ENCODE results near the gene CLDN22. TPM values are rescaled to one million over a fixed set of nuclear protein-coding genes. Genes with fewer than 3 reads are reported as not detected.

The CLDN22 gene
- total and polyA plus RNA-seq, 9 of the 15 experiments (the other 6 are each of a cell fraction or from before 2014, with no cell fraction given) = 0.21 TPM; not detected in 8

DNA sequence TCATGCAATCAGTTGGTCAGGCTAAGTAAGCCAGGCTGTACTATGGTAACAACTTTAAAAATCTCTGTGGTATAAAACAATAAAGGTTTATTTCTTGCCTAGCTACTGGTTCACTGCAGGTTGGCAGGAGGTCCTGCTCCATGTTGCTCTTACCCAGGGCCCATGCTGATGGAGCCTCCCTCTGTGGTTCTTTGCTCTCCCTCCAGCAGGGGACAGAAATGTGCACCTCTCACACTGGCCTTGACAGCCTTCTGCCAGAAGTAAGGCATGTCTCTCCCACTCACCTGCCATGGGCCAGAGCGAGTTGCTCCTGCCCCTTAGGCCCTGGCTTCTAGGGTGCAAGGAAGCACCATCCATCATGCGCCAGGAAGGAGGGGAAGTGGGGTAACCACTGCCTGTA is 31.1 kb downstream of the CLDN22 start:
- no peaks in the 10 kb centered on the region for H3K9me1 ChIP-seq (ENCODE audit: control insufficient read depth, insufficient read depth, low read length)
- POLR2A ChIA-PET = interaction anchor here (0.7 kb wide), 1 partner anchor 315 kb away, joined by 3 read pairs; no protein-coding TSS in a partner anchor
- no peak overlapping the region for H2AFZ ChIP-seq (ENCODE audit: low read depth, low read length)
- H3K79me2 ChIP-seq (ENCODE audit: control insufficient read depth, insufficient read depth, low read length) = no peaks in the 10 kb centered on the region
- BruUV-seq (replicated peaks) = no TSS peak
- no peak overlapping the region for H3K27ac ChIP-seq (ENCODE audit: extremely low read depth, low read depth, low read length)
- DNase-seq (ENCODE audit: extremely low read depth in 1 of 4, low spot score in 3 of 4) = no peak
- CTCF ChIA-PET (ENCODE audit: low intra/inter-chr PET ratio) = no interaction called here
- no peak overlapping the region for H3K4me3 ChIP-seq
- WGBS (ENCODE audit: insufficient coverage, low coverage, missing lambda C conversion rate) = 67% methylated on average over 1 of the region's 2 CpGs
- in situ Hi-C loops (cut with MboI) (no loop called here), intact Hi-C loops (cut with micrococcal nuclease) (no loop called here)
- peak; percentile 66 for ATAC-seq
- H3K4me1 ChIP-seq (replicated peaks in 1 of 2; ENCODE audit: control insufficient read depth in 2 of 2, insufficient read depth in 2 of 2, low read length in 2 of 2) = no peaks in the 10 kb centered on the region
- H4K20me1 ChIP-seq (replicated peaks; ENCODE audit: control insufficient read depth, insufficient read depth, low read length) = no peaks in the 10 kb centered on the region
- no peak overlapping the region for H3K4me2 ChIP-seq (ENCODE audit: insufficient read depth, low read length)
- no peaks in the 10 kb centered on the region for H3K27me3 ChIP-seq (ENCODE audit: control insufficient read depth in 2 of 2, insufficient read depth in 2 of 2, low read length in 2 of 2)
- no peaks in the 10 kb centered on the region for H3K9me3 ChIP-seq (replicated peaks; ENCODE audit: control insufficient read depth, insufficient read depth, low read depth, low read length)
- no peak overlapping the region for H3K9ac ChIP-seq (ENCODE audit: insufficient read depth in 1 of 2, low read depth in 2 of 2, low read length in 2 of 2)
- FAIRE-seq = no peak
- TF ChIP-seq, protein P1, sequence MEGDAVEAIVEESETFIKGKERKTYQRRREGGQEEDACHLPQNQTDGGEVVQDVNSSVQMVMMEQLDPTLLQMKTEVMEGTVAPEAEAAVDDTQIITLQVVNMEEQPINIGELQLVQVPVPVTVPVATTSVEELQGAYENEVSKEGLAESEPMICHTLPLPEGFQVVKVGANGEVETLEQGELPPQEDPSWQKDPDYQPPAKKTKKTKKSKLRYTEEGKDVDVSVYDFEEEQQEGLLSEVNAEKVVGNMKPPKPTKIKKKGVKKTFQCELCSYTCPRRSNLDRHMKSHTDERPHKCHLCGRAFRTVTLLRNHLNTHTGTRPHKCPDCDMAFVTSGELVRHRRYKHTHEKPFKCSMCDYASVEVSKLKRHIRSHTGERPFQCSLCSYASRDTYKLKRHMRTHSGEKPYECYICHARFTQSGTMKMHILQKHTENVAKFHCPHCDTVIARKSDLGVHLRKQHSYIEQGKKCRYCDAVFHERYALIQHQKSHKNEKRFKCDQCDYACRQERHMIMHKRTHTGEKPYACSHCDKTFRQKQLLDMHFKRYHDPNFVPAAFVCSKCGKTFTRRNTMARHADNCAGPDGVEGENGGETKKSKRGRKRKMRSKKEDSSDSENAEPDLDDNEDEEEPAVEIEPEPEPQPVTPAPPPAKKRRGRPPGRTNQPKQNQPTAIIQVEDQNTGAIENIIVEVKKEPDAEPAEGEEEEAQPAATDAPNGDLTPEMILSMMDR (IDR thresholded peaks at IDR 0.05 in 2 of 3, conservative IDR thresholded peaks at IDR 0.05 in 1 of 3; ENCODE audit: insufficient read depth in 2 of 3, low read depth in 1 of 3, low read length in 3 of 3) = peak in 1 of 3 experiments; percentile 19; a peak in 1 of 6 replicates
- TF ChIP-seq PHTF2 (CRISPR knock-in tag; IDR thresholded peaks at IDR 0.05) = no peak
- peaks cover 36% of the 10 kb centered on the region for H3K36me3 ChIP-seq (ENCODE audit: control insufficient read depth, insufficient read depth, low read length)

DNA sequence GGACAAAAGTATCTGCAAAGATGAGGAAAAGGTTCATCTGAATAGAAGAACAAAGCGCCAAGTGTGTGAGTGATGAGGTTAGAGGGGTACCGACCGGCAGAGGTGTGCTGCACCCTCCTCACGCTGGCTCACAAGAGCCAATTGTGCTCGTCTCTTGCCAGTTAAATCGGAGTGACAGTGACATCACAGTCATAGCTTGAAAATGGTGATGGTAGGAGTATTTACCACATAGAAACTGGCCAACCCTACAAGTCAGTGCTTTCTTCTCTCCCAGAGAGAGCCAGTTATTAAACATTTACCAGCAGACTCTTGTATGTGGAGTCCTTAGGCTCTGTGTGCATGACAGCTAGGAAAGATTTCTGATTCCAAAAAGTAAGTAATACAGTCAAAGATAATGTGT is 32.4 kb downstream of the CLDN22 start:
- intact Hi-C loops (cut with micrococcal nuclease) = no loop called here
- no peak for FAIRE-seq

More for the DNA sequence above, 32.4 kb downstream of the CLDN22 start:
- Histone ChIP-seq H4K20me1 (replicated peaks; ENCODE audit: control insufficient read depth, insufficient read depth, low read length) (no peaks in the 10 kb centered on the region), H3K27ac (ENCODE audit: extremely low read depth, low read depth, low read length) (no peak overlapping the region), H3K79me2 (ENCODE audit: control insufficient read depth, insufficient read depth, low read length) (no peaks in the 10 kb centered on the region), H3K4me2 (ENCODE audit: insufficient read depth, low read length) (no peak overlapping the region), H2AFZ (ENCODE audit: low read depth, low read length) (no peak overlapping the region), H3K9ac (ENCODE audit: insufficient read depth in 1 of 2, low read depth in 2 of 2, low read length in 2 of 2) (no peak overlapping the region), H3K27me3 (ENCODE audit: control insufficient read depth in 2 of 2, insufficient read depth in 2 of 2, low read length in 2 of 2) (no peaks in the 10 kb centered on the region), H3K9me3 (replicated peaks; ENCODE audit: control insufficient read depth, insufficient read depth, low read depth, low read length) (no peaks in the 10 kb centered on the region), H3K4me3 (no peak overlapping the region), H3K4me1 (replicated peaks in 1 of 2; ENCODE audit: control insufficient read depth in 2 of 2, insufficient read depth in 2 of 2, low read length in 2 of 2) (no peaks in the 10 kb centered on the region), H3K36me3 (ENCODE audit: control insufficient read depth, insufficient read depth, low read length) (peaks cover 44% of the 10 kb centered on the region), H3K9me1 (ENCODE audit: control insufficient read depth, insufficient read depth, low read length) (no peaks in the 10 kb centered on the region)
- no TSS peak for BruUV-seq (replicated peaks)
- ChIA-PET POLR2A (no interaction called here), CTCF (ENCODE audit: low intra/inter-chr PET ratio) (no interaction called here)
- DNase-seq (ENCODE audit: extremely low read depth in 1 of 4, low spot score in 3 of 4) = no peak
- in situ Hi-C loops (cut with MboI) = no loop called here
- ATAC-seq = no peak
- TF ChIP-seq ILF3 (IDR thresholded peaks at IDR 0.05; ENCODE audit: borderline replicate concordance) = no peak
- TF ChIP-seq PCBP1 (IDR thresholded peaks at IDR 0.05; ENCODE audit: low read depth, low read length, poor library complexity, severe bottlenecking) = no peak
- no peak for TF ChIP-seq POLR2G (IDR thresholded peaks at IDR 0.05; ENCODE audit: low read depth, low read length)
- TF ChIP-seq KAT2B (IDR thresholded peaks at IDR 0.05; ENCODE audit: low read depth, low read length) = no peak
- TF ChIP-seq ZNF41 (CRISPR knock-in tag; conservative IDR thresholded peaks at IDR 0.05) = no peak
- 80% methylated on average over 6 of the region's 6 CpGs for WGBS (ENCODE audit: insufficient coverage, low coverage, missing lambda C conversion rate)

Data from K562 (cell line).